ENCODE data around the gene ADAR. TPM values are rescaled to one million over a fixed set of nuclear protein-coding genes. Genes with fewer than 3 reads are reported as not detected.

ADAR gene
- total RNA-seq, 1 experiment from 2014 or later, result 168 TPM

DNA sequence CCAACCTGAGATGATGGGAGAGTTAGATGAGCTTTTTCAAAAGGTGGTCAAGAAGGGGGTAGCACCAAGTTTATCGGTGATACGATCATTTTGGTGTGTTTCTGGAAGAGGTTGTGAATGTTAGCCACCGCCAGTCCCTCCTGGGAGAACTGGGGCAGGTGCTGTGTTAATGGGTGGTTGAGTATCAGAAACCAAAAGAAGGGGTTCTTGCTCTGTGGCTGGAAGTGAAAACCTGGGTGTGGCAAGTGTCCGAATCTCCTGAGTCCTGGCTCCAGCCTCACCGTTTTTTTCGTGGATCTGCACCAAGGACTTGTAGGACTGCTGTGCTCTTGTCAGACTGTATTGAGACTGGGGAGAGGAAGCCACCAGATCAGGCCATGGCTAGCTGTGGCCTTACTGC is 57.3 kb downstream of the ADAR start:
- H3K4me3 Mint-ChIP-seq (ENCODE audit: unreplicated experiment), result no peak overlapping the region
- POLR2A ChIA-PET, result interaction anchor here (0.5 kb wide), 1 partner anchor 21 kb away, joined by 3 read pairs; no protein-coding TSS in a partner anchor
- H3K36me3 Mint-ChIP-seq (ENCODE audit: insufficient read depth, unreplicated experiment), result peaks cover 68% of the 10 kb centered on the region
- peaks cover 15% of the 10 kb centered on the region for H3K4me1 Mint-ChIP-seq (ENCODE audit: insufficient read depth, unreplicated experiment)
- H3K27ac Mint-ChIP-seq (ENCODE audit: low read depth, unreplicated experiment), result no peak overlapping the region
- H3K9me3 Mint-ChIP-seq (ENCODE audit: unreplicated experiment), result no peaks in the 10 kb centered on the region
- H3K27me3 Mint-ChIP-seq (ENCODE audit: insufficient read depth, unreplicated experiment), result no peaks in the 10 kb centered on the region
- CTCF ChIA-PET, result interaction anchor here (0.6 to 11.3 kb wide), 3 partner anchors 69 to 381 kb away, joined by 3 to 128 read pairs (median 5); no protein-coding TSS in a partner anchor
- no peak for DNase-seq (ENCODE audit: unreplicated experiment)
- TF ChIP-seq, protein P1, sequence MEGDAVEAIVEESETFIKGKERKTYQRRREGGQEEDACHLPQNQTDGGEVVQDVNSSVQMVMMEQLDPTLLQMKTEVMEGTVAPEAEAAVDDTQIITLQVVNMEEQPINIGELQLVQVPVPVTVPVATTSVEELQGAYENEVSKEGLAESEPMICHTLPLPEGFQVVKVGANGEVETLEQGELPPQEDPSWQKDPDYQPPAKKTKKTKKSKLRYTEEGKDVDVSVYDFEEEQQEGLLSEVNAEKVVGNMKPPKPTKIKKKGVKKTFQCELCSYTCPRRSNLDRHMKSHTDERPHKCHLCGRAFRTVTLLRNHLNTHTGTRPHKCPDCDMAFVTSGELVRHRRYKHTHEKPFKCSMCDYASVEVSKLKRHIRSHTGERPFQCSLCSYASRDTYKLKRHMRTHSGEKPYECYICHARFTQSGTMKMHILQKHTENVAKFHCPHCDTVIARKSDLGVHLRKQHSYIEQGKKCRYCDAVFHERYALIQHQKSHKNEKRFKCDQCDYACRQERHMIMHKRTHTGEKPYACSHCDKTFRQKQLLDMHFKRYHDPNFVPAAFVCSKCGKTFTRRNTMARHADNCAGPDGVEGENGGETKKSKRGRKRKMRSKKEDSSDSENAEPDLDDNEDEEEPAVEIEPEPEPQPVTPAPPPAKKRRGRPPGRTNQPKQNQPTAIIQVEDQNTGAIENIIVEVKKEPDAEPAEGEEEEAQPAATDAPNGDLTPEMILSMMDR (IDR thresholded peaks at IDR 0.05; ENCODE audit: unreplicated experiment), result no peak
- no TSS peak for BruUV-seq (replicated peaks)
- intact Hi-C loops (cut with micrococcal nuclease), result no loop called here

GRCh38 chr1:154550070-154550469 is 57.9 kb downstream of the ADAR start:
- POLR2A ChIA-PET, result interaction anchor here (0.6 to 1.3 kb wide), 3 partner anchors 54 to 318 kb away, joined by 3 read pairs; no protein-coding TSS in a partner anchor
- Mint-ChIP-seq H3K27ac (ENCODE audit: low read depth, unreplicated experiment) (no peak overlapping the region), H3K4me1 (ENCODE audit: insufficient read depth, unreplicated experiment) (peaks cover 15% of the 10 kb centered on the region), H3K36me3 (ENCODE audit: insufficient read depth, unreplicated experiment) (peaks cover 62% of the 10 kb centered on the region), H3K4me3 (ENCODE audit: unreplicated experiment) (no peak overlapping the region), H3K27me3 (ENCODE audit: insufficient read depth, unreplicated experiment) (peaks cover 3% of the 10 kb centered on the region), H3K9me3 (ENCODE audit: unreplicated experiment) (no peaks in the 10 kb centered on the region)
- intact Hi-C loops (cut with micrococcal nuclease), result no loop called here
- TF ChIP-seq, protein P1 (IDR thresholded peaks at IDR 0.05; ENCODE audit: unreplicated experiment), result no peak
- CTCF ChIA-PET, result interaction anchor here (0.8 to 11.3 kb wide), 2 partner anchors 68 to 382 kb away, joined by 3 to 128 read pairs; no protein-coding TSS in a partner anchor
- no peak for DNase-seq (ENCODE audit: unreplicated experiment)
- BruUV-seq (replicated peaks), result TSS peak; percentile 60

- no peaks in the 10 kb centered on the region for H3K9me3 Mint-ChIP-seq (ENCODE audit: unreplicated experiment)
- H3K4me3 Mint-ChIP-seq (ENCODE audit: unreplicated experiment), result no peak overlapping the region
Observed at GRCh38 chr1:154549202-154549770, 58.7 kb downstream of the ADAR start.

GRCh38 chr1:154548028-154548427 is 60.0 kb downstream of the ADAR start:
- Mint-ChIP-seq H3K36me3 (ENCODE audit: insufficient read depth, unreplicated experiment) (peaks cover 42% of the 10 kb centered on the region), H3K4me1 (ENCODE audit: insufficient read depth, unreplicated experiment) (peaks cover 10% of the 10 kb centered on the region), H3K27ac (ENCODE audit: low read depth, unreplicated experiment) (no peak overlapping the region), H3K9me3 (ENCODE audit: unreplicated experiment) (no peaks in the 10 kb centered on the region), H3K4me3 (ENCODE audit: unreplicated experiment) (no peak overlapping the region), H3K27me3 (ENCODE audit: insufficient read depth, unreplicated experiment) (peaks cover 18% of the 10 kb centered on the region)
- BruUV-seq (replicated peaks), result no TSS peak
- DNase-seq (ENCODE audit: unreplicated experiment), result no peak
- TF ChIP-seq, protein P1 (IDR thresholded peaks at IDR 0.05; ENCODE audit: unreplicated experiment), result no peak
- POLR2A ChIA-PET, result no interaction called here
- CTCF ChIA-PET, result interaction anchor here (0.6 to 11.3 kb wide), 3 partner anchors 14 to 453 kb away, joined by 3 to 128 read pairs (median 5); no protein-coding TSS in a partner anchor
- intact Hi-C loops (cut with micrococcal nuclease), result loop anchor here (10.0 kb wide), 1 partner anchor 363 kb away; no protein-coding TSS in a partner anchor

More at GRCh38 chr1:154549202-154549770, 58.7 kb downstream of the ADAR start:
- no TSS peak for BruUV-seq (replicated peaks)
- peaks cover 54% of the 10 kb centered on the region for H3K36me3 Mint-ChIP-seq (ENCODE audit: insufficient read depth, unreplicated experiment)
- peak overlapping the region; percentile 14 for H3K27ac Mint-ChIP-seq (ENCODE audit: low read depth, unreplicated experiment)
- no peak for DNase-seq (ENCODE audit: unreplicated experiment)
- peaks cover 11% of the 10 kb centered on the region for H3K27me3 Mint-ChIP-seq (ENCODE audit: insufficient read depth, unreplicated experiment)
- CTCF ChIA-PET, result interaction anchor here (0.9 to 11.3 kb wide), 3 partner anchors 15 to 67 kb away, joined by 3 to 128 read pairs (median 5); no protein-coding TSS in a partner anchor
- TF ChIP-seq, protein P1 (IDR thresholded peaks at IDR 0.05; ENCODE audit: unreplicated experiment), result no peak
- peaks cover 15% of the 10 kb centered on the region for H3K4me1 Mint-ChIP-seq (ENCODE audit: insufficient read depth, unreplicated experiment)
- intact Hi-C loops (cut with micrococcal nuclease), result loop anchor here (10.0 kb wide), 1 partner anchor 364 kb away; no protein-coding TSS in a partner anchor
- POLR2A ChIA-PET, result interaction anchor here (1.3 kb wide), 1 partner anchor 70 kb away, joined by 3 read pairs; no protein-coding TSS in a partner anchor

Measured in MCF 10A (cell line).